Stimulated activated CD8-positive, alpha-beta memory T cell treated with anti-CD3 and anti-CD28 coated beads, Interleukin-4, amount 100 ng/mL, for 48 hours (primary cell): ENCODE data around the gene DGKG.

ENCODE experiments used
- DNase-seq: peaks from one replicate; pipeline ENCODE4 v3.0.0-alpha.2; 2020

The DGKG gene

DNA sequence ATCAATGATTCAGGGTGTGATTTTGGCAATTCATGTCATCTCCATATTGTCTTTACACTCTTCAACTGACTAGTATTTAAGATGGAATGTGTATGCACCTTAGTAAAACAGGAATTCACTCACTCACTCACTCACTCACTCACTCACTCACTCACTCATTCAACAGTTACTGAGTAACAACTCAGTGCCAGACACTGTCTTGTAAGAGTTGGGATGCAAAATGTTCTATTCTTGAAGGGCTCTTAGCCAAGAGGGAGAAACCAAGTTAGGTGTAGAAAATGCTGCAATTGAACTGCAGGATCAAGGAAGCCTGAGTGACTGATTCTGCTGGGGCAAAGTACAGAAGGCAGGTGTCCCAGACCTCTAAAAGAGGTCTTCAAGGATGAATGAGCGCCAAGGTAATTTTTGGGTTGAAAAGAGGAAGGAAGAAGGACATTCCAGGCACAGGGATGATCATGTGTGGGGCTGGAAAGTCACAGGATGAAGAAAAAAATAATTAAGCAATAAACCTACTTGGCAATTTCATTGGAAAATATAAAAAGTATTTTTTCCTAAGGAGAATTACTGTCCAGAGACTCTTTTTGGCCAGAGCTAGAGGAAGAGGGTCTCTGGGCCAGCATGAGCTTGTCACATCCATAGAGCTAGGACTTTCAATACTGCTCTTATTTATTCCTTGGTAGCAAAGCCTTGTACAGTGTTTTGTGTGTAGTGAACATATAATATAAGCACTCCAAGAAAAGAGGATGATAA is 194.2 kb downstream of the DGKG start:
- no peak for DNase-seq

DNA sequence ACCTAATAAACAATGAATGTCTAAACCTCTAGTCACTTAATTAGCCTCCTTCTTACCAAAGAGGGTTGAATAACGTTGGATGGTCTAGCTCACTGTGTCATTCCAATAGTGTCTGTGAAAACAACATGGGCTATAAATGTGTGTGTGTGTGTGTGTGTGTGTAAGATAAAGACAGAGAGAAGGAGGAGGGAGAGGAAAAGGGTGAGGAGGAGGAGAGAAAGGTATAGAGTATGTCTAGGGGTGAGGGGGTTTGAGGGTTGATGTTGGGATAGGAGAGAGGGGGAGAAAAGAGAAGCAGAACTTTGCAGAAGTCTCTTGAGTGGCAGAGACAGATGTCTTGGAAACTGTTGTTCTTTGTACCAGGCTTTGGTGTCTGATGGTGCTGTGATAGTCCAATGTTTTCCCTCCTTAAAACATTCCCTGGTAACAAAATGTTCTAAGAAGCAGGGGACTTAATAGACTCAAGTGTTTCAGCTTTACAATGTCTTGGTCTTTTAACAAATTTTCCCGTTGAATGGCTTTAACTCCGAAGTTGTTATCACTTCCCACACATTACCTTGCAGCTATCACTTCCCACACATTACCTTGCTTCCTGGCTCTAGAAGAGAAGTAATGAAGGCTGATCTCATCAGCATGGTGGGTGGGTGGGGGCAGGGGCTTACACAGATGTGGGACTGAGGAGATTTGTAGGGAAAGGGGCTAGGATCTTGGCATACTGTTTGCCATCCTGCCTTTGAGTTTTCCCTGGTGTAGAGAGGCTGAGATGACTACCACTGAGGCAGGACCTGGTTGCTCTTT is 195.3 kb downstream of the DGKG start:
- no peak for DNase-seq

GRCh38 chr3:186166036-186166435 is 196.0 kb downstream of the DGKG start:
- DNase-seq = no peak

DNA sequence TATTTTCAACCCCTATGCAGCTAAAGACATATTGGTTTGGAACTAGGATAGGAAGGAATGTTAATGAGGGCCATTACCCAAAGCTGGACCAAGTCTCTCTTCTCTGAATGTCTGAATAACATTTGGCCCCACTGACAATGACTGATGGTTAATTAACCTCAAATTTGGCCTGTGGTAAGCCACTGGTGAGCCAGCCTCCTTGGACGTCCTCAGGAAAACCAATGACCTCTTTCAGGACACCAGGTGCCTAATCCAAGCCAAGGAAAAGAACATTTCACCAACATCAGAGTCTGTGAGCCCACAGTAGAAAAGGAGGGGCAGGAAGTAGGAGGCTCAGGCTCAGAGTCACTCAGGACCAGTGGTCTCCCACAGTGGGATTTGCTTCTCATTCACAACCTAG is 196.7 kb downstream of the DGKG start:
- no peak for DNase-seq

DNA sequence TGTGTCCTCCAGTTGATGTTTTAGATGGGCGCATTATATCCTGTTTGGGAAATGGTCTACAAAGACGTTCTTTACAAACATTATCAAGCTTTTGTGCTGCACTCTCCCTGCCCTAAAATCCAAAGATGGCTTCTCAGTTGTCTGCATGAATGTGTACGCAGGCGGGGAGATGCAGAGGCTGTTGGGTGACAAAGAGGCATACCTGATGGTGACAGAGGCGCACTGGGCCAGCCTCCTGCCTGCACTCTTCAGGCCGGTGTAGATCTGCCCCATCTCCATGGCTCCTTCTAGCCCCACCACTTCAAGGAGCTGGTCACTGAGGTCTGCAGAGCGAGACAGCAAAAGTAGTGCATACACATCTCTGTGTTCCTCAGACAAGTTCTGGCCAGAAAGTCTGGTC is 197.3 kb downstream of the DGKG start:
- DNase-seq = no peak

- DNase-seq = no peak
Measured at GRCh38 chr3:186162221-186162620, 199.8 kb downstream of the DGKG start.

GRCh38 chr3:186160691-186161243 is 201.3 kb downstream of the DGKG start:
- DNase-seq = no peak

GRCh38 chr3:186154641-186155040 is 207.4 kb downstream of the DGKG start:
- no peak for DNase-seq

DNA sequence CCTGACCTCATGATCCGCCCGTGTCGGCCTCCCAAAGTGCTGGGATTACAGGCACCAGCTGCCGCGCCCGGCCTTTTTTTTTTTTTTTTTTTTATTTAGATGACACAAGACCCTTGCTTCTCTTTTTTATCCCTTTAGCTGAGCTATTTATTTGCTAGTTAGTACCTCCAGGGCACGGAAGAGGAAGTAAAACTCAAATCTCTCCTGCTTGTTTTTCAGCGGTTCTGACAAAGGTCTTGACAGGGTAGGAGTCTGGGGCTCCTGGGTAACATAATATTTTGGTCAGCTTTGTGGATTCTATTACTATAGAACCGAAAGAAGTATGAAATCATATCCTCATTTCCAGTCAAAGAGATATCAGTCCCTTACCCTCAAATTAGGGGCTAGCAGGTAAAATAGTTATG is 209.1 kb downstream of the DGKG start:
- no peak for DNase-seq

GRCh38 chr3:186152361-186152798 is 209.7 kb downstream of the DGKG start:
- DNase-seq = no peak

- DNase-seq = no peak
Measured at GRCh38 chr3:186151077-186151971, 210.7 kb downstream of the DGKG start.

DNA sequence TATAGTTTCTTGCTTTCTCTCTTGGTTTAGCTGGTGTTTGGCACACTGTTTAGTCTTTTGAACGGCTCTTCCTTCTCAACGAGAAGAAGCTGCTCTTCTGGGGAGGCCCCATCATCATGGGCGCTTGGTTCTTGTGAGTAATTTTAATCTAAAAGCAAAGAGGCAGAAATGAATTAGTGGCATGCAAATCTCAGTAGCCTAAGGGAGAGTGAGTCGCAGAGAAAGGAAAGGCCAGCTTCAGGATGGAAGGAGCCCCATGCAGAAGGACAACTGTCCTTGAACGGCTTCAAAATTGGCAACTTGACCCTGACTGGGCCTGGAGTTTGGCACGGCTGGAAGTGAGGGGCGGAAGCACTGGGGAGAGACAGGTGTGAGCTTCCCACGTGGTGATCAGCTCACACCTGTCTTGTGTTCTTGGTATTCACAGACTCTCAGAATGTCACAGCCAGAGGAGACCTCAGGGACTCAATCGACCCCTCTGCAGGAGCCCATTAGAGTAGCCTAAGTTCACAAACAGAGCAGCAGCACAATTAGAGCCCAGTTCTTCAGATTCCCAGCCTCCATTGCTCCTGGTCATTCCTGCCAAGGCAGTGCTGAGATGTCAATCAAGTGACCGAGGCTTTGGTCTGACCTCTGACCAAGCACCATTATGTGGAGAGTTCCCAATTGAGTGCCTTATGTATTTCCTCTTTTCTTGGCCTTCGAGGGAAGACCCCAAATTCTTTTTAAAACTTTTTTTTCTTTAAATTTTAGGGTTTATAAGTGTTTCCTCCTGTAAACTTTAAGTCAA is 211.8 kb downstream of the DGKG start:
- DNase-seq = no peak

DNA sequence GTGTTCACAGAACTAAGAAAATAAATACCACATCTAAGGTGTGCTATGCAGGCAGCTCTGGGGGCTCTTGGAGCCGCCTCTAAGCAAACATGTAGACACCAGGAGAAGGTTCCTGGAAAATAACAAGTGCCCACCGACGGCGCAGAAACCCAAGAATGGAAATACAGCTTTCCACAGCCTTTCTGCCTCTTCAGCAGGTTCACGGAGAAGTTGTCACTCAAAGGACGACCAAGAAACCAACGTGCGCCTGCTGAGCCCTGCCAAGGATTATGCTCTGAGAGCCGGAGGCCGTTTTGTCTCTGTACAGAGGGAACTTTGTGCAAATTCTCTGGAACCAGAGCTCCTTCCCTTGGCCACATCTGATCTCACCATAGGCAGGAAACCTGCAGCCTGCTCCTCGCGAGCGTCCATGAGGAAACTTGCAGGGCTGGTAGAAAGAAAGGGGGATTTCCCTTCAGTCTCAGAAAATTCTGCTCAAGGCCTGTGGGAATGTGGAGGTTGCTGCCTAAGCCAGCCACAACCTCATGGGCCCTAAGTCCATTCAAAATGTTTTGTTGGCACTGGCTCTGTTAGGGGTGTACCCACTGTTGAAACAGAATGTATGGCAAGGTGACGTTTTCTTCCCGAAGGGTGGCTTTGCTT is 212.6 kb downstream of the DGKG start:
- no peak for DNase-seq

GRCh38 chr3:186144257-186144656 is 217.8 kb downstream of the DGKG start:
- no peak for DNase-seq

DNA sequence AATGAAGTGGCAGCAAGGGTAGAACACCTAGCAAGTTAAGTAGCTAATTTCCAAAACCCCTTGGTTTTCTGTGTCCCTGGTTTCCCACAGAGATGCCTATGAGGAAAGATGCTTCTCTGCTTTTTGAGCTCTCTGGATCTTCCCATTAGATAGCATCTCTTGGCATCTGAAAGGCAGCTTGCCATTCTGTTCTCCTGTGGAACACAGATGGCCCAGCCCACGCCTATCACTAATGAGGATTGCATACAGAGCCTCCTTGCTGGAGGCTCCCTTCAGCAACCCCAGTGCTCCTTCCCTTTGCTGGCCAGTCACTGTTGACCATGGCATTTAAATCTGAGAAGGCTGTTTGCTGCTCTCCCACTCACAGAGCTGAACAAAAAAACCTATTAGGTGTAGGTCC is 218.8 kb downstream of the DGKG start:
- DNase-seq = no peak

DNA sequence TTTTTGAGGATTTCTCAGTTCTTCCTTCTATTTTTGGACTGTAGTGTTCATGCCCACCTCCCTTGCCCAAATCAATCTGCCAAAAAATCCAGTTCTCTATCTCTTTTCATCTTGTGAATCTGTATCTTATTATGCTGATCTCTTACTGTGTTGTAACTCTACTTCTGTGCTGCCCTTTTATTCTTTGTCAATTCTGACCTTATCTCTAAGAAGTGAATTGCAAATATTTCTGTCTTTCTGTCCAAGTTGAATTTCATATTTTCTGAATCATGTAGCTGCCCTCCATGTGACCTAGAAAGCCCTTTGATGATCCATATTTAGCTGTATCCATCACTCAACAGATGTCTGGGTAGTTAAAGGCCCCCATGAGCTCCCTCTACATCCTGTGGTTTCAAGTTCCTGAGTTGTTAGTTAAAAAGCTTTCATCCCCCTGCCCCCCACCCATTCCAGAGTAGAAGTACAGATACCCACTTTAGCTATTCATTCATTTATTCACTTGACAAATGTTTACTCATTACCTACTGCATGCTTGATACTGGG is 219.6 kb downstream of the DGKG start:
- no peak for DNase-seq

DNA sequence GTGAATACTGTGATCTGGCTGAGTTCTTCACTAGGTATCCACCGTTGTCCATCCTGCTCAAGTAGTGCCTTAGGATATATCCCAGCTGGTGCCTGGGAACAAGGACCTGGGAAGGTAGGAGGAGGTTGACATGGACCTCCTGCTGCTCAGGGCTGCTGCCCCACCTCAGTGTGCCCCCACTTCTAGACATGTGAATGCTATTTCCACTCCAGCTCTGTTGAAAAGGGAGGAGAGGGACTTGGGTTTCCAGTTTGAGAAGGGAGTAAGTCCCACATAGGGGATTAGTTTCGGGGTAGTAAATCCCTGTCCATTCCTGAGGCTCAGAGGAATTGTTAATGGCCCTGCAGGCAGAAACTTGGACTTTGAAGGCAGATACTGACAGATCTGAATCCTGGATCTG is 220.2 kb downstream of the DGKG start:
- DNase-seq = no peak

DNA sequence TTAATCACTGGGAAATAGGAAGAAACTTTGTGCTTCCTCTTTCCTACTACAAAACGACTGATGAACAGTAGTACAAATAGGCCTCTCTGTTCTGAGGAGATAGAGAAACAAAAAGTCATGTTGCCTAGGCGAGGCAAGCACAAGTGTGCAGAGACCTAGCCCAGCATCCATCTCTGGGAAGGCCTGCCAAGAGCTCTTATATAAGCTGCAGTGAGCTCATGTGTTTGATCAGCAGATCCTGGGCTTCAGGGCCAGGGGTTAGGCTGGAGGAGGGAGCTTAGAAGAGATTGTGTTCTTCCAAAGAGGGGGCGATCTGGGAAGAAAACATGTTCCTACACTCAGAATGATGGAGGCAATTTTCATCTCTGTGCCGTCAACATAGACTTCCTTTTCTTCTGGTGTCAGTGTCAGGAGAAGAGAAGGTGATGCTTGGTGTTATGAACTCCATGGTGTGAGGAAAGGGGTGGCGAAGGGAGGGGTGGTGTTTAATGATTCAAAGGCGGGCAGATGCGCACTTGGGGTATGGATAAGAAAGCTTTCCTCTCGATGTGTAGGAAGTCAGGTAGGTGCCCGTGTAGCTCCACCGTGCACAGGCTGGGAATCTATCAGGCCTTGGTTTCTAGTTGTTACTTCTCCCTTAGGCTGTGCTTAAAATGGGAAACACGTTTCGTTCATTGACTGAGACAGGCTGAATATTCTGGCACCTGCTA is 223.6 kb downstream of the DGKG start:
- DNase-seq = peak; percentile 12

DNA sequence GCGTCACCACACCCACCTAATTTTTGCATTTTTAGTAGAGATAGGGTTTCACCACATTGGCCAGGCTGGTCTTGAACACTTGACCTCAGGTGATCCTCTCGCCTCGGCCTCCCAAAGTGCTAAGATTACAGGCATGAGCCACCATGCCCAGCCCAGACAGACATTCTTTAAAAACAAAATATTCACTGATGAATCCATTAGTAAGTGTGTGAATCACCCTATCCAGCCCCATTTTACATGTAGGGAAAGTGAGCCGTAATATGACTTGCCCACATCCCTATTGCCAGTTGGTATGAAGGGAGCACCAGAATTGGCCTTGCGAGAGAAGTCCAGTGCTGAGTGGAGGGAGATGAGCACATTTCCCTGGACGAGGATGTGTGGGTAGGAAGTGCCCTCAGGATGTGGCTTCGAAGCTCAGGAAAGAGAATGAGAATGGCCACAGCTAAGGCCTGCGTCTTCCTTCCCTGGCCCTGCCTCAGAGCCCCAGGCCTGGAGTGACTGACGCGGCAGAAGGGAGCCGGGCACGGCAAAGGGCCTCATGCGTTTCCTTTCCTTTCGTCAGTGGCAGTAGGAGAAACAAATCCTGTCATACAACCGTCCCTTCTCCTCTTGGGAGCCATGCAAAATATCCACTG is 224.9 kb downstream of the DGKG start:
- DNase-seq = peak; percentile 11

- no peak for DNase-seq
Measured at GRCh38 chr3:186133980-186134379, 228.1 kb downstream of the DGKG start.
